Prostate gland (tissue), 2 donors: Measurements from ENCODE around the gene JMJD1C.

Source experiments
- CTCF ChIP-seq, 4 experiments: fragments of 200-600 bp in 2 of 4; fragments of 450-650 bp in 2 of 4; sonication (generic) in 2 of 4; IDR thresholded peaks; 1 replicate in 3 of 4; 2 replicates in 1 of 4; pipeline ENCODE4 v1.5.1; 2016 to 2019; ENCODE audit warnings: antibody characterized with exemption in 4 of 4, mild to moderate bottlenecking in 2 of 4, moderate library complexity in 2 of 4
- POLR2A ChIP-seq: fragments of 450-650 bp; IDR thresholded peaks from one replicate; pipeline ENCODE4 v1.6.1; 2016; ENCODE audit warnings: antibody characterized with exemption, mild to moderate bottlenecking
- POLR2AphosphoS5 ChIP-seq: sonication (generic); formaldehyde crosslinking; IDR thresholded peaks from one replicate; pipeline ENCODE4 v1.6.1; 2017; ENCODE audit warnings: antibody characterized with exemption

DNA sequence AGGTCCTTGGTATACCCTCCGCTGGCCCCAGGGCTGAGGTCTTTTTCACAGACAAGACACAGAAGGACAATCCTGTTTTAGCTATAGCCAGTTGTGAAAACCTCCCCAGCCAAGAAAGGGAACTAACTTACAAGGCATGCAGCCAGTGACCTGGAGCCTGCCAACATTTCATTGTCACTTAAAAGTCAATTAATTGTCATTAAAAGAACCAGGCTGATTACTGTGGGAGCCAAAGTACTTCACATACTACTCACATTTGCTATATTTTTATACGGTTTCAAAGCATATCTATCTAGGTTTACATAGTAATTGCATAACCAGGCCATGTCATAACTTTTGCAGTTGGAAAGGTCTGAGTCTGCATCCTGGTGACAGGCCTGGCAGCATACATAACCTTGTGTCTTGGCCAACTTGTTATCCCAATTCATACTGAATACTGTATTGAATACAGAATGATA is 301.6 kb downstream of the JMJD1C start:
- no peak for TF ChIP-seq CTCF (IDR thresholded peaks at IDR 0.05)
- TF ChIP-seq POLR2AphosphoS5 = peak; percentile 49
- no peak for TF ChIP-seq POLR2A
